Astrocyte of the spinal cord (primary cell): ENCODE measurements around the gene PRKCH.
A peak's percentile ranks its signal among the peaks of the same experiment; 100 is the strongest.

Source experiments
- DNase-seq: peaks from one replicate; pipeline ENCODE4 v3.0.0; 2011; ENCODE audit warnings: low read depth, low spot score
- H3K4me3 ChIP-seq: 2 replicates; pipeline ENCODE4 v1.5.1; 2011; ENCODE audit warnings: low read depth, mild to moderate bottlenecking, low read length, moderate library complexity
- in situ Hi-C: cut with HindIII; loops from 2 replicates; pipeline ENCODE4 v1.10.0; 2017; ENCODE audit warnings: low sequenced_read_pairs
- TF ChIP-seq, protein P1 (sequence below): IDR thresholded peaks from 2 replicates; pipeline ENCODE4 v1.5.1; 2012; ENCODE audit warnings: low read depth, mild to moderate bottlenecking, low read length, inconsistent platforms

Gene PRKCH

DNA sequence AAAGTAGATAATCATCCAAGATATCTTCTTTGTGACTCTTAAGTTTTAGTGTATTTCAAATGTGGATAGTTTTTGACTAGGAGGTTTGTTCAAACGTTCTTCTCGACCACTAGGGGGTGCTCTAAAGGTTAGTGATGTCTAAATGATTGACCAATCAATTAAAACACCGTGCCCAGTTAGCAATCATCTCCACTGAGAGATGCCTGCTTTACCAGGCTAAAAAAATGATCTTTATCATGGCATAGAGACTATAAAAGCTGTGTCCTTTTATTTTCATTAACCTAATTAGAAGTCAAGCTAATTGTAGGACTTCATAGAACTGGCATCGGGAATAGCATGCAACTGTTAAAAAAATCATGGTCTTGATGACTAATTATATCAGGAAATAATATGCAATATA lies 153.9 kb downstream of the PRKCH start:
- in situ Hi-C loops = no loop called here
- DNase-seq = peak; percentile 80
- TF ChIP-seq, protein P1, sequence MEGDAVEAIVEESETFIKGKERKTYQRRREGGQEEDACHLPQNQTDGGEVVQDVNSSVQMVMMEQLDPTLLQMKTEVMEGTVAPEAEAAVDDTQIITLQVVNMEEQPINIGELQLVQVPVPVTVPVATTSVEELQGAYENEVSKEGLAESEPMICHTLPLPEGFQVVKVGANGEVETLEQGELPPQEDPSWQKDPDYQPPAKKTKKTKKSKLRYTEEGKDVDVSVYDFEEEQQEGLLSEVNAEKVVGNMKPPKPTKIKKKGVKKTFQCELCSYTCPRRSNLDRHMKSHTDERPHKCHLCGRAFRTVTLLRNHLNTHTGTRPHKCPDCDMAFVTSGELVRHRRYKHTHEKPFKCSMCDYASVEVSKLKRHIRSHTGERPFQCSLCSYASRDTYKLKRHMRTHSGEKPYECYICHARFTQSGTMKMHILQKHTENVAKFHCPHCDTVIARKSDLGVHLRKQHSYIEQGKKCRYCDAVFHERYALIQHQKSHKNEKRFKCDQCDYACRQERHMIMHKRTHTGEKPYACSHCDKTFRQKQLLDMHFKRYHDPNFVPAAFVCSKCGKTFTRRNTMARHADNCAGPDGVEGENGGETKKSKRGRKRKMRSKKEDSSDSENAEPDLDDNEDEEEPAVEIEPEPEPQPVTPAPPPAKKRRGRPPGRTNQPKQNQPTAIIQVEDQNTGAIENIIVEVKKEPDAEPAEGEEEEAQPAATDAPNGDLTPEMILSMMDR = peak; percentile 57
- no peak overlapping the region for H3K4me3 ChIP-seq

DNA sequence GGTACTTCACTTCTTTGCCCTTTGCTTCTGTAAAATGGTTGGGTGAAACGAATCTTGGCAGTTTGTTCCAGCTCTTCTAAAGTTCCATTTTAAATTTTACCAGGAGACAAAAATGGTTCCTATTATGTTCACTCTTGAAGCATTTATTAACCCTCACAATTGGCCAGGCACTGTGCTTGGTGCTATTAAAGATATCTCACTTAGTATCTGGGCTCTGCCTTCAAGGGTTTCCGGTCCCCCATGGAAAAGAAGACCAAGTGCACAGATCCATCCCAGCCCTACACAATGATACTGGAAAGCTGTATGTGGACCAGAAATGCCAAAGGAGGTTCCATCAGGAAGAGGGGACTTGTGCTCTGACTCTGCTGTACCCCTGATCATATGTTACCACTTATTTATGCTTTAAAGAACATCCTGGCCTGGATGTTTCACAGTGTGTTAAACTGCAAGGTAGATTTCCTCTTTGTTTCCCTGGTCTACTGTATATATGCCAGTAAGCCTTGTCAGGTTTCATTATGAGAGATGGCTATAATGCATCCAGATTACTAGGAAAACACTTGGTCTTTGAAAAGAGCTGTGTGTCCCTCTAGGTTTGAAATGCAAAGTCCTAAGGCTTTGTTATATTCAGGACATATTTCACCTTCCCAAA lies 154.8 kb downstream of the PRKCH start:
- in situ Hi-C loops = no loop called here
- DNase-seq = no peak
- H3K4me3 ChIP-seq = no peak overlapping the region

DNA sequence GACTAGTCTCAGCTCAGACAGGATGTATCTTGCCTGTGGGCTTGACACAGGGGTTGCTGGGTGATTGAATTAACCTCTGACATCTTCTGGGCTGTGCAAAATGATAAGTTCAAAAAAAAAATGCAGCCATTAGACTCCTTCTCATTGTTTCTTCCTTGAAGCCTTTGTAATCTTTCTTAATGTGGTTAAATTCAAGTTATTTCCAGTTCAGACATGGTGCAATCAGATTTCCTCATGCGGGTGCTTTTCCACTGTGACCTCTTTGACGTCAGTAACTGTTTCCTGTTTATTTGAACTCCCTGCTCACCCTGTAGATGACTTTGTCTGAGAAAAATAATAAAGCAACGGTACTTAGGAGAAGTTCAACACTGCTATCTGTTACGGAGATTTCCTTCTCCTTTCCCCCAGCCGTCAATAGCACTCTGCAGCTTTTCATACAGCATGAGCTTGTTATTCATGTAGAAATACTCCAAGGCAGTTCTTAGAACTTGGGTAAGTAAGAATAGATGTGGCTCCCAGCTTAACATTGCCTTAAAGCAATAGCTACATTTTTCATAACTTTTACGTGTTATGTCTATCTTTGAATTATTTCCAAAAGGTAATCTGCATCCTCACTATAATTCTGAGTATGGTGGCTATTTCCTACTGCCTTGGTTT lies 155.5 kb downstream of the PRKCH start:
- peak; percentile 94 for DNase-seq
- in situ Hi-C loops = no loop called here
- TF ChIP-seq, protein P1 = no peak
- H3K4me3 ChIP-seq = no peak overlapping the region

More for the DNA sequence above, 154.8 kb downstream of the PRKCH start:
- TF ChIP-seq, protein P1 = no peak

DNA sequence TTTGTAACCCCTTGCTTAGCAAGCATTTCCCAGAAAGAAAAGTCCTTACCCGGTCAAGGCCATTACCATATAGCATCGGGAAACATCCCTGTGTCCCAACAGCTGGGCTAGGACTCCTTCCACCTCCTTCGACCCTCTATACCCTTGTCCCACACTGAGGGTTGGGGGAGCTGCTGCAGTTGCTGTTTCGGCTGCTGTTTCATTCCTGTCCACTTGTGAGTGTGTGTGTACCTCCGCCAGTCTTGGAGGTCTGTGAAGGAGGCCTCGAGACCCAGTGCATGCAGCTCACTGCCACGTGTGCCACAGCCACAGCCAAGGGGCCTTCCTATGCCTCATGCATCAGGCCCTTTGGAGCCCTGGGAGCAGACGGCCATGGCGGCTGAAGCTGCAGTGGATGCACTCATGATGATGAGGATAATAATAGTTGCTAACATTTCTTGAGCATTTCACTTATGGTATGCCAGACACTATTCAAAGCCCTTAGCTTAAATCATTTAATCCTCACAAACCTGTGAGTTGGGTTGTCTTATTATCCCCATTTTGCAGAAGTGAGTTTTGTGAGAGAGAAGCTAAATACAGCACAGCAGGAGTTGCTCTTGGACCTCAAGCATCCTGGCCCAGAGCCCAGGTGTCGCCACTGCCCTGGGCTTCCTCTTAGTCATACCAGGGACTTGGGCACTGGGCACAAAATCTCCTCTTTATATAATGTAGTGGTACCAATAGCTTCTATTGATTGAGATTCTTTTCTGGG lies 156.5 kb downstream of the PRKCH start:
- DNase-seq = no peak
- TF ChIP-seq, protein P1 = no peak
- H3K4me3 ChIP-seq = no peak overlapping the region
- in situ Hi-C loops = no loop called here

DNA sequence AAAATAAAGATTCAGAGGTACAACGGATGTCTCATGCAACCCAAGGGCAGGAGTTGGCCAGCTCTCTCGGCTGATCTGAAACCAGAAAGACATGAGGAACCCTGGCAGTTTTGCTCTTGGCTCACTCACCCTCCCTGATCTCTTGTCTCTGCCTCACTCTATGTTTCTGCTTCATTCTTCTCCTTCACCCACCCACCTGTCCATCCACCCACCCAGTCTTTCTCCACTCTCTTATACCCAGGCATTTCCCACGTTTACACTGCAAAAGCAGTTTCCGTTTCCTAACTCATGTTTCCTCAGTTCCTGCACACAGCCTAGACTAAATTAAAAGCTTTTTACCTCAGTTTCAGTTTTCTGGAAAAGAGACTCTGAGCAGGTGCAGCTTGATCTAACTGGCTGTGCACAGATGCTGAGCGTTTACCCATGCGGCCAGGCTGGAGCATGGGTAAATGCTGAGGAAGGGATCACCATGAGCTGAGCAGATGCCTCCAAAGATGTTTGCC lies 157.6 kb downstream of the PRKCH start:
- TF ChIP-seq, protein P1 = no peak
- in situ Hi-C loops = no loop called here
- H3K4me3 ChIP-seq = no peak overlapping the region
- DNase-seq = no peak

DNA sequence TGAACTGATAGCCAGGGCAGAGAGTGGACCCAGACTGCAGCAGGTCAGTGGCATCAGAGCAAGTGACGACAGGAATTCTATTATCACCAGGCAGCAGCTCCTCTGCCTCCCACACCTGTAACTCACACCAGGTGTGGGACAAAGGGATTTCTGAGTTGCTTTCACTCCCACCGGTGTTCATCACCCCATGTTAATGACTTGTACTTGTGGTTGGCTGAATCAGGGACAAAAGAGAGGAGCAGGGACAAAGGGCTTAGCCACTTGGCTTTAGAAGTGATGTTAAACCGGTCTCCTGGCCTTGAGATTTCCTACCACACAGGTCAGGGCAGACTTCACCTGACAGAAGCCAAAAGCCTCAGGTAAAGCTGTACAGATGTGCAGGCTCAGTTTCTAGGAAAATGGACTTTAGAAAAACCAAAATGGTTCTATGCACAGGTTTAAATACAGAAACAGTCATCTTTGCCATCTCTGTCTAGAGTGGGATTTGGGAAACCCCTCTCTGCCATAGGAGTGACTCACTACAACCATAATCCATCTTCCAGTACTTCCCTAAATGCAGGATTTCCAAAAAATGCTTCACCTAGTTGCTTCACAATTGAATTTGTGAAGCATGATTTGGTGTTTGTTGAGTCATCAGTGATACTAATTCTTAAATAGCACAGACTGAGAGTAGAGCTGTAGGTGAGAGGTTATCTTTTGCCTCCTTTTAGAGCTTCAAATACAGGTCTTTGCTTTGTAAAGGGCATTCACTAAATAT lies 158.5 kb downstream of the PRKCH start:
- no peak for DNase-seq
- TF ChIP-seq, protein P1 = no peak
- no peak overlapping the region for H3K4me3 ChIP-seq
- in situ Hi-C loops = no loop called here
